ENCODE measurements around the gene ASCC1. TPM values are rescaled to one million over a fixed set of nuclear protein-coding genes. Genes with fewer than 3 reads are reported as not detected.
"Not testable (repeated sequence)": the region's sequence is repeated elsewhere in the genome, so short reads cannot be mapped to it uniquely, and the experiment has no call there.

ASCC1 gene
- total RNA-seq, 1 donor, result 14.2 TPM

- Histone ChIP-seq H3K9me3 (ENCODE audit: low read depth, low read length) (no peaks in the 10 kb centered on the region), H3K4me1 (ENCODE audit: insufficient read depth, low read length) (no peaks in the 10 kb centered on the region), H3K27me3 (ENCODE audit: insufficient read depth, low read length) (no peaks in the 10 kb centered on the region), H3K4me3 (ENCODE audit: low read length) (no peak overlapping the region)
These were observed 70.0 kb downstream of the ASCC1 start for GRCh38 chr10:72146071-72146470.

GRCh38 chr10:72145657-72146056, 70.4 kb downstream of the ASCC1 start:
- Histone ChIP-seq H3K4me1 (ENCODE audit: insufficient read depth, low read length) (no peaks in the 10 kb centered on the region), H3K27me3 (ENCODE audit: insufficient read depth, low read length) (no peaks in the 10 kb centered on the region), H3K4me3 (ENCODE audit: low read length) (no peak overlapping the region), H3K9me3 (ENCODE audit: low read depth, low read length) (no peaks in the 10 kb centered on the region)

- Histone ChIP-seq H3K4me3 (ENCODE audit: low read length) (no peak overlapping the region), H3K27me3 (ENCODE audit: insufficient read depth, low read length) (no peaks in the 10 kb centered on the region), H3K4me1 (ENCODE audit: insufficient read depth, low read length) (peaks cover 2% of the 10 kb centered on the region), H3K9me3 (ENCODE audit: low read depth, low read length) (no peaks in the 10 kb centered on the region)
These were observed 75.2 kb downstream of the ASCC1 start for GRCh38 chr10:72140850-72141249.

GRCh38 chr10:72140174-72140573, 75.9 kb downstream of the ASCC1 start:
- H3K27me3 ChIP-seq (ENCODE audit: insufficient read depth, low read length), result no peaks in the 10 kb centered on the region
- H3K4me1 ChIP-seq (ENCODE audit: insufficient read depth, low read length), result peaks cover 9% of the 10 kb centered on the region
- no peaks in the 10 kb centered on the region for H3K9me3 ChIP-seq (ENCODE audit: low read depth, low read length)
- H3K4me3 ChIP-seq (ENCODE audit: low read length), result no peak overlapping the region

DNA sequence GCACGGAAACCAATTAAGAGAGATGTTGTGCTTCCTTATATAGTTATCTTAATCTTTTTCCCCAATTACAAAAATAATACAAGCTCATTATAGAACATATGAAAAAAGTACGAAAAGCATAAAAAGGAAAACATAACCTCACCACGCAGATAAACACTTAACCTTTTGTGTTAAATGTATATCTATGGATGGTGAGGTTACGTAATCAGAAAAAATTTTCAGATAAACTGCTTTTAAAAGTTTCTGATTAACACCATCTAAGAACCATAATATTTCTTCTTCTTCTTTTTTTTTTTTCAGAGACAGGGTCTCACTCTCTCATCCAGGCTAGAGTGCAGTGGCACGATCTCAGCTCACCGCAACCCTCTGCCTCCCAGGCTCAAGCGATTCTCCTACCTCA, 78.5 kb downstream of the ASCC1 start:
- Histone ChIP-seq H3K9me3 (ENCODE audit: low read depth, low read length) (no peaks in the 10 kb centered on the region), H3K4me3 (ENCODE audit: low read length) (no peak overlapping the region), H3K27me3 (ENCODE audit: insufficient read depth, low read length) (no peaks in the 10 kb centered on the region)

DNA sequence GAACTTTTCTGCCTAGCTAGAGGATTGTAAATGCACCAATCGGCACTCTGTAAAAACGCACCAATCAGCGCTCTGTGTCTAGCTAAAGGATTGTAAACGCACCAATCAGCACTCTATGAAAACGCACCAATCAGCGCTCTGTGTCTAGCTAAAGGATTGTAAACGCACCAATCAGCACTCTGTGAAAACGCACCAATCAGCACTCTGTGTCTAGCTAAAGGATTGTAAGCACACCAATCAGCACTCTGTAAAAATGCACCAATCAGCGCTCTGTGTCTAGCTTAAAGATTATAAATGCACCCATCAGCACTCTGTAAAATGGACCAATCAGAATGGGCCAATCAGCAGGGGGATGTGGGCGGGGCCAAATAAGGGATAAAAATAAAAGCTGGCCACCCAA, 79.9 kb downstream of the ASCC1 start:
- not testable (repeated sequence) for H3K27me3 ChIP-seq (ENCODE audit: insufficient read depth, low read length); H3K4me3 ChIP-seq (ENCODE audit: low read length); H3K9me3 ChIP-seq (ENCODE audit: low read depth, low read length)
- H3K4me1 ChIP-seq (ENCODE audit: insufficient read depth, low read length), result peaks cover 16% of the 10 kb centered on the region

More for the DNA sequence above, 78.5 kb downstream of the ASCC1 start:
- H3K4me1 ChIP-seq (ENCODE audit: insufficient read depth, low read length), result peaks cover 16% of the 10 kb centered on the region

DNA sequence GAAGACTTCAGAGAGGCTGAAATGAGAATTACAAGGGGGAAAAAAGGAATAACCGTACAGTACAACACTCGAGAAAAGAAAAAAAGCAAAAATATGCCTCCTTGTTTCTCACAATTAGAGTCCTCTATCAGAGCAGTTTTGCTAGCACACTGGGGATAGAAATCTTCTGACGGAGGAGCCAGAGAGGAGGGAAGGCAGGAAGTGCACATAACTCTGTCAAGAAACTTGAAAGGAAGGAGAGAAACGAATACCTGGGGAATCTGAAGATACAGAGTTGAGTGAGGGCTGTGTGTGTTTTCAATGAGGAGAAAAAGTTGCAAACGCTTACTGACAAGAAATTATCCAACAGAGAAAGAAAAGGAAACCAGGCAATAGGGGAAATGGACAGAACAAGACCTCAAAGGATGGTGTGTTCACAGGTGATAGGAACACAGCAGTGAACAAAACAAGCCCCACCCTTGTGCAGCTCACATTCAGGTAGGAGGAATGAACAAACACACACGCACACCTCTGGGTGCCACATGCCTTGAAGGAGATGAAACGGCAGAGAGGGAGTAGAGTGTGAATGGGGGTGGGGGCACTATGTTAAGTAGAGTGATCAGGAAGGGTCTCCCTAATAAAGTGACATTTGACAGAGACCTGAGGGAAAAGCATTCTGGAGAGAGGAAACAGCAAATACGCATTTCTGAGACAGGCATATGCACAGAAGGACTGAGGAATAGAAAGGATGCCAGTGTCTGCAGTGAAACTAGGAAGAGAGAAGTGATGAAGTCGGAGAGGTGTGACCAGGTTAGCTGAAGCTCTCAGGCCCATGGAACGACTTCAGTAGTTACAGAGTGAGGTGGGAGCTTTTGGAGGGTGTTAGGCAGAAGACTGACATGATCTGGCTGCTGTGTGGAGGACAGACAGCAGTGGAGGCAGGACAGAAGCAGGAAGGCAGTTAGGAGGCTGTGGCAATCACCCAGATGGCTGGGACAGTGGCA, 81.0 kb downstream of the ASCC1 start:
- Histone ChIP-seq H3K4me1 (ENCODE audit: insufficient read depth, low read length) (peaks cover 16% of the 10 kb centered on the region), H3K9me3 (ENCODE audit: low read depth, low read length) (no peaks in the 10 kb centered on the region), H3K4me3 (ENCODE audit: low read length) (no peak overlapping the region), H3K27me3 (ENCODE audit: insufficient read depth, low read length) (no peaks in the 10 kb centered on the region)

DNA sequence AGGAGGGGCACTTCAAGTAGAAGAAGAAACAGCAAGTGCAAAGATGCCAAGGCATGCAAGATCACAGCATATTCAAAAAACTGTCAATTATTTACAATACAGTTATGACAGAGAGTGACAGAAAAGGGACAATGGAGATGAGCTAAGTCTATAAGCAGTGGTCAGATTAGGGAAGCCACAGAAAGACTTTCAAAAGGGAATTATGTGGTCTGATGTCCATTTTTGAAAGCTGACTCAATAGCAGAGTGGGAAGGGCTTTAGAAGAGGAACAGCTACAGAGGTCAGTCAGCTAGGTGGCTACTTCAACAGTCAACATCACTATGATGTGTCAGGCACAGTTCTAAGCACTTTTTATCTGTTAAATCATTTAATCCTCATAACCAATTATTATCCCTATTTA, 82.6 kb downstream of the ASCC1 start:
- Histone ChIP-seq H3K9me3 (ENCODE audit: low read depth, low read length) (no peaks in the 10 kb centered on the region), H3K4me3 (ENCODE audit: low read length) (no peak overlapping the region), H3K4me1 (ENCODE audit: insufficient read depth, low read length) (peaks cover 16% of the 10 kb centered on the region), H3K27me3 (ENCODE audit: insufficient read depth, low read length) (no peaks in the 10 kb centered on the region)

- no peak overlapping the region for H3K4me3 ChIP-seq (ENCODE audit: low read length)
- no peaks in the 10 kb centered on the region for H3K27me3 ChIP-seq (ENCODE audit: insufficient read depth, low read length)
- H3K9me3 ChIP-seq (ENCODE audit: low read depth, low read length), result no peaks in the 10 kb centered on the region
- H3K4me1 ChIP-seq (ENCODE audit: insufficient read depth, low read length), result peaks cover 16% of the 10 kb centered on the region
These were observed 83.2 kb downstream of the ASCC1 start for GRCh38 chr10:72132854-72133253.

GRCh38 chr10:72127571-72127970, 88.5 kb downstream of the ASCC1 start:
- Histone ChIP-seq H3K27me3 (ENCODE audit: insufficient read depth, low read length) (no peaks in the 10 kb centered on the region), H3K4me1 (ENCODE audit: insufficient read depth, low read length) (no peaks in the 10 kb centered on the region), H3K4me3 (ENCODE audit: low read length) (no peak overlapping the region), H3K9me3 (ENCODE audit: low read depth, low read length) (no peaks in the 10 kb centered on the region)

GRCh38 chr10:72126872-72127232, 89.2 kb downstream of the ASCC1 start:
- Histone ChIP-seq H3K27me3 (ENCODE audit: insufficient read depth, low read length) (no peaks in the 10 kb centered on the region), H3K4me1 (ENCODE audit: insufficient read depth, low read length) (peaks cover 6% of the 10 kb centered on the region), H3K4me3 (ENCODE audit: low read length) (no peak overlapping the region), H3K9me3 (ENCODE audit: low read depth, low read length) (no peaks in the 10 kb centered on the region)

DNA sequence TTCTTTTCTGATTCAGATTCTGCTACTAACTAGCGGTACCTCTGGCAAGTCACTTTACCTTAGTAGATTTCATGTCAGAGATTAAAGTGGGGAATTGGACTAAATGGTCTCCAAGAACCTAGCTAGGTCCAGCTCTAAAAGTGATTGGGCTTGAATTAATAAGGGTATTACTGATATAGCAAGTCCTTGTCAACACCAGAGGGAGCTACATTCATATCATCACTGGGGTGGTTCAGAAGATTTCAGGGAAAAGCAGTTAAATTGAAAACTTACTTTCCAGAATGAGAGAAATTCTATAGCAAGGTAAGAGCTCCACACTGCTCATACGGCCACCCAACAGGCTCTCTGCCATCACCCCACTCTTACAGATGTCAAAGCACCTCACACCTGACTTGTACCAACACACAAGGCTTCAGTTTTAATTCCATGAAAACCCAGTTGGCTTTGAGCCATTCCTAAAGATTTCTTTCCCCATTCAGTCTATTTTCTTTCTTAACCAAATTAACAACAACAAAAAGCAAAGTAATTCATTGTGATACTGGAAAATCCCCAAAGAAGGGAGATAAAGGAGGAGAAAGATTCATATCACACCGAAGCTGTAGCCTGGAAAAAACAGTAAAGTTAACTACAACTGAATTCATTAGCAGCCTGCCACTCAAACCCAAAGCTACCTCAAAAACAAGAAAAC, 89.7 kb downstream of the ASCC1 start:
- peaks cover 6% of the 10 kb centered on the region for H3K4me1 ChIP-seq (ENCODE audit: insufficient read depth, low read length)
- no peaks in the 10 kb centered on the region for H3K27me3 ChIP-seq (ENCODE audit: insufficient read depth, low read length)
- no peaks in the 10 kb centered on the region for H3K9me3 ChIP-seq (ENCODE audit: low read depth, low read length)
- H3K4me3 ChIP-seq (ENCODE audit: low read length), result no peak overlapping the region

DNA sequence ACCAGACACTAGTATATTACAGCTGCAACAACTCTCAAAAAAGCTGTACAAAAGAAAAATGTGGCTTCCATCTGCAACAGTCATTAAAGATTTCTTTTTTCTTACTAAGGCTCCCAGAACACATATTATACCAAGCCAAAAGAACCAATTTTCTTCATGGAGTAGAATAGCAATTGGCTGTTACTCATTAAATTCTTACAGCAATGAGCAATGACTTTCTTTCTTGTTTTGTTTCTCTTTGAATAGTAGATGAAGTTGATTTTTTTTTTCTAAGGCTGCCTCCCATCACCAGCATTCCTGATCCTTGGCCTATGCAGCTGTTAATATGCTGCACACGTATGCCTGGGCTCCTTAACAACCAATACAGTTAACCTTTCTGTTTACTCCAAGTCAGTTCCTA, 91.1 kb downstream of the ASCC1 start:
- H3K4me3 ChIP-seq (ENCODE audit: low read length), result no peak overlapping the region
- no peaks in the 10 kb centered on the region for H3K9me3 ChIP-seq (ENCODE audit: low read depth, low read length)
- peaks cover 6% of the 10 kb centered on the region for H3K4me1 ChIP-seq (ENCODE audit: insufficient read depth, low read length)
- no peaks in the 10 kb centered on the region for H3K27me3 ChIP-seq (ENCODE audit: insufficient read depth, low read length)

GRCh38 chr10:72124381-72124780, 91.7 kb downstream of the ASCC1 start:
- Histone ChIP-seq H3K4me3 (ENCODE audit: low read length) (no peak overlapping the region), H3K9me3 (ENCODE audit: low read depth, low read length) (no peaks in the 10 kb centered on the region), H3K4me1 (ENCODE audit: insufficient read depth, low read length) (peaks cover 6% of the 10 kb centered on the region), H3K27me3 (ENCODE audit: insufficient read depth, low read length) (no peaks in the 10 kb centered on the region)

DNA sequence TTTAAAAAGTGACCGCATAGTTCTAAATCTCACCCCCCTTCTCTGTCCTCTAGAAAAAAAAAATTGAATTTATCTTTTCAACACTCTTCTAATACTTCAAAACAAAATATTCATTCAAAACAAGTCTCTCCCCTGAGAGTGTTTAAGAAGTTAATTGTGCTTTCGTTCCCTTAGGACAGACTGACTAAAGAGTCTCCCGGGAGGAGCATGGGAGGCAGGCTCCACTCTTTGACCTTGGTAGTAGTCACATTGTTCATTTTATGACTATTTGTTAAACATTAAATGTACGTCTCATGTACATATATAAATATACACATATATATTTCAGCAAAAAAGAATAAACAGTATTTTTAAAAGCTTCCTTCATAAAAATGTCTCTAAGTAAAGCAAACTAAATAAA, 92.5 kb downstream of the ASCC1 start:
- Histone ChIP-seq H3K27me3 (ENCODE audit: insufficient read depth, low read length) (no peaks in the 10 kb centered on the region), H3K4me1 (ENCODE audit: insufficient read depth, low read length) (peaks cover 6% of the 10 kb centered on the region), H3K4me3 (ENCODE audit: low read length) (no peak overlapping the region), H3K9me3 (ENCODE audit: low read depth, low read length) (no peaks in the 10 kb centered on the region)
